Central memory CD4-positive, alpha-beta T cell (primary cell): ENCODE results near the gene CRYGB.
"Not testable (repeated sequence)": the region's sequence is repeated elsewhere in the genome, so short reads cannot be mapped to it uniquely, and the experiment has no call there.

Source experiments
- DNase-seq: peaks from one replicate; pipeline ENCODE4 v3.0.0; 2022

CRYGB gene

DNA sequence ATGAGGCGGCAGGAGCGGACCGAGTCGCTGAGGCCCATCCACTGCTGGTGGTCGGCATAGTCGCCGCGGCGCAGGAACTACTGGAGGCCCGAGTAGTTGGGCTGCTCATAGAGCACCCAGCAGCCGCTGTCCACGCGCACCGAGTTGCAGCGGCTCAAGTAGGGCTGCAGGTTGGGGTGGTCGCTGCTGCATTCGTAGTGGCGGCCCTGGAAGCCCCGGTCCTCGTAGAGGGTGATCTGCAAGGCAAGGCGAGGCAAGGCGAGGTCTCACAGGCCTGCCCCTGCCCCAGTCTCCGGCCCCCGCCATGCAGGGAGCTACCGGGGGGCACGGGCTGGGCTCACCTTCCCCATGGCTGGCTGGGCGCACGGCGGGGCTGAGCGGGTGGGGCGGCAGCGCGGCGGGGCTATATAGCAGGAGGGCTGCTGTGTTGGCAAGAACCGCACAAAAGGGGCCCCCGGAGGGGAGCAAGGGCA, 33.6 kb downstream of the CRYGB start:
- not testable (repeated sequence) for DNase-seq

DNA sequence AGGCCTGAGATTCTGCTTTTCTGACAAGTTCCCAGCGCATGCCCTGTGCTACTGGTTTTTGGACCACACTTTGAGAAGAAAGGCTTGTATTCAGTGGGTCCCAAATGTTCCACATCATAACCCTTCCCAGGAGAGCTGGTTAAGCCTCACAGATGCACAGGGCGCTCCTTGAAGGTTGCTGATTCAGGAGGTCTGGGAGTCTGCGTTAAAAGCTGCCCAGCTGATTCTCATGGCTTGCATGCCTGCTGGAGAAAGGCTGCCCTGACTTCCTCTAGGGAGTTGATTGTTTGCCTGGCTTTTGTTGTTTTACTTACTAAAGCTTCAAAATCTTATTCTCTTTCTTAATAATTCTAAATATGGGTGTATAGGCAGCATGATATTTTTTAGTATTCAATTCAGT, 42.3 kb downstream of the CRYGB start:
- DNase-seq: no peak

DNA sequence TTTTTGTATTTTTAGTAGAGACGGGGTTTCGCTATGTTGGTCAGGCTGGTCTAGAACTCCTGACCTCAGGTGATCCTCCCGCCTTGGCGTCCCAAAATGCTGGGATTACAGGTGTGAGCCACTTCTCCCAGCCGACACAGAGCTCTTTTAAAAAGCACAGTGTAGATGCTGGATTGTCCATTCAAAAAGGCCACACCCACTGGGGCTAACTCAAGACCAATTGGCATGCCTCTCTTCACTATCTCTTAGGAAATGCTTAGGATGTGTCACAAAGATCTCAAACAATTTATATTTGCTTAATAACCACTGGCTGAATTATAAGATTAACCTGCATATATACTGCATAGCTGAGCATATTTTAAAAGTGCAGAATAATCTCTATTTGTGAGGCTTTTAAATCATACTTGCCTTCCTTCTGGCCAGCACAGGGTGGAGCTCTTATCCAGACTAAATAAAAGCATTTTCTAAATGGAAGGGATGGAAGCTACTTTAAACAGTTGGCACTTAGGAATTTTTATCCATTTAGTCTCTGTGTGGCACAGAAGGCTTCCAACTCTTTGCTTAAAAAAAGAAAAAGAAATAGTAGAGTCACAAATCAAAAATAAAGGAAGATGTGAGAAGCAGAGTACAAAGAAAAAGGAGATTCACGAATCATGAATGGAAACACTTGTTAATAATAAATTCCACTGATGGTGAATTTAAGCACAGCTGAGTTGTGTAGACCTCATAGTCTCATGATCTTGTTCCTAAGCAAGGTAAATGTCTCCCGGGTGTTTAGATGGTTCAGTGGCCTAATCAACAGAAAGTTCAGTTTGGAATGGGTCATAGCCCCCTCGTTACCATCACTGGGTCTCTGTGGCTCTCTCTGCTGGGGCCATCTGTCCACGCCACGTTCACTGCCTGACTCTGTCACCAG, 44.0 kb downstream of the CRYGB start:
- DNase-seq: no peak

DNA sequence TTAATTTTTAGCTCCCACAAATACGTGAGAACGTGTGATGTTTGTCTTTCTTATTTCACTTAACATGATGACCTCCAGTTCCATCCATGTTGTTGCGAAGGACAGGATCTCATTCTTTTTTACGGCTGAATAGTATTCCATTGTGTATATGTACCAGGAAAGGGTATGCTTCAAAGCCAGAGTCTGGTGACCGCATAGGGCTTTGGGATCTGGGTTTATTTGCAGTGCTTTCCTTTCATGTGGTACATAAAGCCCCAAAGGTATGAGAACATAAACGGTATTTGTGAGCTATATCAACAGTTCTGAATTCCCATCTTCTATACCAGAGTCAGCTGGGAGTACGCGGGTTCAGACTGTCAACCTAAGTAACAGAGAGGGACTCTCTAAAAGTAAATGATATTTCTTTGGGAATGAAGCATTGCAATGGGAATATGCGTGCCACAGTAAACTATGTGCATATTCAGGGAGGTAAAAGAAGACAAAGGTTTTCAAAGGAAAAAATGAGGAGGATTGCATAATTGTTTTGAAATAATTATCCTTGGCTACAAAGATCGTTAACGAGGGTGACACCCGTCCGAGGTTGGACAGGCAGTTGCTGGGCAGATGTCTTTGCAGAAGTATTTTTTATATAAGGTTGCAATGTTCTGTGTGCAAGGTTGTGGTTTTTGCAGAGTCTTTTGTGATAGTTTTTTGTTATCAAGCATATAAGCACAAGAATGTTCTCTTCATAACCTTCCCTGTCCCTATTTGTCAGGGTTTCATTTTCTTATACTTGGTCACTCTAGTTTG, 46.1 kb downstream of the CRYGB start:
- DNase-seq: no peak

DNA sequence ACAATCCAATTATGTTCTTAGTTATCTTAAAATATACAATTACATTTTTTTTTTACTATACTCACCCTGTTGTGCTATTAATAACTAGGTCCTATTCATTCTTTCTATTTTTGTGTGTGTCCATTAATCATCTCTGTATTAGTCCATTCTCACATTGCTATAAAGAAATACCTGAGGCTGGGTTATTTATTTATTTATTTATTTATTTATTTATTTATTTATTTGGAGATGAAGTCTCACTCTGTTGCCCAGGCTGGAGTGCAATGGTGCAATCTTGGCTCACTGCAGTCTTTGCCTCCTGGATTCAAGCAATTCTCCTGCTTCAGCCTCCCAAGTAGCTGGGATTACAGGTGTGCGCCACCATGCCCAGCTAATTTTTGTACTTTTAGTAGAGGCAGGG, 47.3 kb downstream of the CRYGB start:
- DNase-seq: not testable (repeated sequence)

DNA sequence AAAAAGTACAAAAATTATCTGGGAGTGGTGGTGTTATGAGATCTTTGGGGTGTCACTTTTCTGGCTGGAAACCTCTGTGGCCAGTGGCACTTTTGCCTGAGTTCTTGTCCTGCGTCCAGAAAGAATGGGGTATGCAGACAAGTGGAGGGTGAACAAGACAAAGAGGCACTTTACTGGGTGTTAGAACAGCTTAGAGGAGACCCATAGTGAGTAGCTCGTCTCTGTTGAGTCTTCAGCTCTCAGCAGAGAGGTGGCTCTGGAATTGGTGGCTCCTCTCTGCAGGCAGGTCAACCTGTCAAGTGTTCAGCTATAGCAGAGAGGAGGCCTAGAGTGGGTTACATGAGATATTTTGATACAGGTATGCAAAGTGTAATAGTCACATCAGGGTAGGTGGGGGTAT, 47.7 kb downstream of the CRYGB start:
- no peak for DNase-seq

DNA sequence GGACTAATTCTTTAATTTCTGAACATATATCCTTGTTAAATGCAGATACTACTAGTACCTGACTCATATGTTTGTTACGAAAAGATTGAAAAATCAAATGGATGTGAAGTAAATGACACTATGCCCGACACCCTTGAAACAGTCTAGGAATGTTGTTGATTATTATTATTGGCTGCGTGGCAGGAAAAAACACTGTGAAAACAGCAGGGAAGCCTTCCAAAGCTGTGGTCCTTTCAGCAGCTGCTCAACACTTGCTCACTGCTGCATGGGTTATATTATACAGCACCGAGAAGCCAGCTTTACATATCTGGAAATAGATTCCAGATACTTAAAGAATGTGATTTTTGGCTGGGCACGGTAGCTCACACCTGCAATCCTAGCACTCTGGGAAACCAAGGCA, 48.2 kb downstream of the CRYGB start:
- no peak for DNase-seq

DNA sequence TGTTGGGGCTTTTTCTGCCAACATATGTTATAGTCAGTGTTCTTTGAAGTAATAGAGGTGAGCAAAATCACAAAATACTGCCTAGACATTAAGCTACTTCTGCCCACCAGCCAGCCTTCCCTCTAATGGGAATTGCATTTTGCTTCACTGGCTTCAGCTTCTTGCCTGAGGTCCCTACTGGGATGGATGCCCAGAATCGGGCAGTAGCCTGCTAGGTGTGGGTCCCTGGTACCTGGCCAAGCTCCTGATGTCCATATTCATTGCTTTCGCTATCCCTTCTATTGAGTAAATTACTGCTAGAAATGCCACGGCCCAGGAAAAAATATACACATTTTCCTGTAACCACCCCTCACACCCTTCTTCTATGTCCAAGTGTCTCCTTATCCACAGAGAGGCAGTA, 48.6 kb downstream of the CRYGB start:
- no peak for DNase-seq

DNA sequence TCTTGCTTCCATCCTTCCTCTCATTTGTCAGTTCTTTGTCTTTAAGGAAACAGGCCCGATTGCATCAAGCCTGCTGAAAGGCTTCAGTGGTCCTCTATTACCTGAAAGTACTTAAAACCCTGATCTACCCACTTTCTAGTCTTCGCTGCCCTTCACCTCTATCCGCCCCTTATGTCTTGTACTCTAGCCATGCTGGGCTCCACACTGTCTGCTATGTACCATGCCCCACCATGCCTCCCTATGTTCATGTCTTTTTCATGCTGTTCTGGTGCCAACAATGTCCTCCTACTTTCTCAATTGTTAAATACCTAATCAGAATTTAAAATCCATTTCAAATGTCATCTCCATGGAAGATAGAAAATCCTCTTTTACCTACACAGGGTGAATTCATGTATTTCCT, 49.9 kb downstream of the CRYGB start:
- DNase-seq: no peak

DNA sequence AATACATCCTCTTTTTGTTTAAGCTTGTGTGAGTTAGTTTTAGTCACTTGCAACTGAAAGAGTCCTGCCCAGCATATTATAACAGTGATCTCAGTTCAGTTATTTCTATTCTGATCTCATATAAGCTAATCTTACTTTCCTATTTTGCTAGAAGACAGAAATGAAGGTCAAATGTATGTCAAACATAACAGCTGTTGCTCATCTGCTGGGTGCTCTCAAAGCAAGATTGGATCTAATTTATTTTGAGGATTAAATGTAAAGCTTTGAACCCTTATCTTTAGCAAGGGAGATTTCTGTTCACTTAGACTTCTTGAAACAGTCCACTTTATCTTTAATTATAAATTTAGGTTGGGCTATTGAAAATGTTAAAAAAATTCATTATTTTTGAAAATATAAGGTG, 52.8 kb downstream of the CRYGB start:
- no peak for DNase-seq
